WTC11 (cell line): ENCODE results near the gene MRPL20.

Source experiments
- ELF4 ChIP-seq: sonication (generic); formaldehyde crosslinking; IDR thresholded peaks from 2 replicates; pipeline ENCODE4 v1.8.1; 2022; ENCODE audit warnings: low read depth, mild to moderate bottlenecking, moderate library complexity, missing genetic modification reagents
- TF ChIP-seq, protein P1 (sequence below): fragments of 250-450 bp; sonication (Bioruptor Pico); IDR thresholded peaks from 2 replicates; pipeline ENCODE4 v1.9.0; 2021; ENCODE audit warnings: mild to moderate bottlenecking
- TF ChIP-seq, protein P2 (sequence below): fragments of 200-600 bp; IDR thresholded peaks from 2 replicates; pipeline ENCODE4 v1.8.0; 2022; ENCODE audit warnings: antibody characterized with exemption

DNA sequence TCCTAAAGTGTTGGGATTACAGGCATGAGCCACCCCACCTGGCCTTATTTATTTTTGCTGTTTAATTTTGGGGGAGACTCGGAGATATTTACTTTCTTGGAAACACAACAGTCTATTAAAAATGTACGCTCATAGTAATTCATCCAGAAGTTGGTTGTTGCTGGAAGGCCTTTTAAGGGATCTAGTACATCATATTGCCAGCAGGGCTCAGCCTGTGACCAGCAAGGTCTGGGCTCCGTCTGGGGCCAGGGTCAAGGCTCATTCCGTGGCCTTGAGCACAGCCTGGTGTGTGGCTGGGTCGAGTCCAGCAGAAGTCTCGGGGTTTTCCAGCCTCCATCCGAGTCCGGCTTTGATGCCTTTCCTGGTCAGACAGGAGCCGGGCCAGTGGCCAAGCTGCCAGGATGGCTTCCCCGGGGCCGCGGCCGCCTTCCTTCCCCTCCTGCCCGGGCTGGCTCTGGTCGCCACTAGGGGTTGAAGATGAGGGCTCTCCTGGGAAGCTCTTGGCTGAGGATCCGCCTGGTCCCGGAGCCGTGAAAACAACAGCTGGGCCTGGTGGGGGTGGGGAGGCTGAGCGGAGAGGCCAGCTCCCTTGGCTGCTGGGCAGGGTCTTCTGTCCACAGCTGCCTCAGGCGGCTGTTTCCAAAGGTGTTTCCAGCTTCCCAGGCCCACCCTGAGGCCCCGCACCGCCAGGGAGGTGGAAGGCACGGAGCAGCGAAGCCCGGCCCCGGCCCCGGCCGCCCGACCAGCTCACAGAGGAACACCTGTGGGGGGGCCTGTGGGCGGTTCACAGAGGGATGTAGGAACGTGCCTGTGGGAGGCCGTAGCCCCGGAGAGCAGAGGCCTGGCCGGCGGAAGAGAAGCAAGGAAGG is 23.3 kb upstream of the MRPL20 start:
- TF ChIP-seq ELF4 (CRISPR knock-in tag) = no peak
- TF ChIP-seq, protein P1, sequence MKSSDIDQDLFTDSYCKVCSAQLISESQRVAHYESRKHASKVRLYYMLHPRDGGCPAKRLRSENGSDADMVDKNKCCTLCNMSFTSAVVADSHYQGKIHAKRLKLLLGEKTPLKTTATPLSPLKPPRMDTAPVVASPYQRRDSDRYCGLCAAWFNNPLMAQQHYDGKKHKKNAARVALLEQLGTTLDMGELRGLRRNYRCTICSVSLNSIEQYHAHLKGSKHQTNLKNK (CRISPR knock-in tag) = no peak
- TF ChIP-seq, protein P2, sequence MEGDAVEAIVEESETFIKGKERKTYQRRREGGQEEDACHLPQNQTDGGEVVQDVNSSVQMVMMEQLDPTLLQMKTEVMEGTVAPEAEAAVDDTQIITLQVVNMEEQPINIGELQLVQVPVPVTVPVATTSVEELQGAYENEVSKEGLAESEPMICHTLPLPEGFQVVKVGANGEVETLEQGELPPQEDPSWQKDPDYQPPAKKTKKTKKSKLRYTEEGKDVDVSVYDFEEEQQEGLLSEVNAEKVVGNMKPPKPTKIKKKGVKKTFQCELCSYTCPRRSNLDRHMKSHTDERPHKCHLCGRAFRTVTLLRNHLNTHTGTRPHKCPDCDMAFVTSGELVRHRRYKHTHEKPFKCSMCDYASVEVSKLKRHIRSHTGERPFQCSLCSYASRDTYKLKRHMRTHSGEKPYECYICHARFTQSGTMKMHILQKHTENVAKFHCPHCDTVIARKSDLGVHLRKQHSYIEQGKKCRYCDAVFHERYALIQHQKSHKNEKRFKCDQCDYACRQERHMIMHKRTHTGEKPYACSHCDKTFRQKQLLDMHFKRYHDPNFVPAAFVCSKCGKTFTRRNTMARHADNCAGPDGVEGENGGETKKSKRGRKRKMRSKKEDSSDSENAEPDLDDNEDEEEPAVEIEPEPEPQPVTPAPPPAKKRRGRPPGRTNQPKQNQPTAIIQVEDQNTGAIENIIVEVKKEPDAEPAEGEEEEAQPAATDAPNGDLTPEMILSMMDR = no peak
